Spinal cord (tissue), 10 donors: ENCODE measurements around the gene TPSG1. TPM values are rescaled to one million over a fixed set of nuclear protein-coding genes. Genes with fewer than 3 reads are reported as not detected.

Experiments
- DNase-seq, 6 donors: peaks; one replicate each; pipeline versions ENCODE4 v3.0.0 to v3.0.0-alpha.2; 2013 to 2015; ENCODE audit warnings: low spot score in 6 of 6, low read depth in 4 of 6
- H3K27ac ChIP-seq: one replicate; pipeline ENCODE4 v1.5.1; 2013; ENCODE audit warnings: low read depth, low read length, control low read depth
- H3K27me3 ChIP-seq: one replicate; pipeline ENCODE4 v1.6.1; 2013; ENCODE audit warnings: low read length; ENCODE audit not compliant: control insufficient read depth, insufficient read depth
- H3K36me3 ChIP-seq: one replicate; pipeline ENCODE4 v1.6.1; 2013; ENCODE audit warnings: low read length; ENCODE audit not compliant: control insufficient read depth, insufficient read depth
- H3K4me1 ChIP-seq: one replicate; pipeline ENCODE4 v1.6.1; 2013; ENCODE audit warnings: low read length; ENCODE audit not compliant: control insufficient read depth, insufficient read depth
- H3K4me3 ChIP-seq: one replicate; pipeline ENCODE4 v1.5.1; 2013; ENCODE audit warnings: low read depth, low read length, control low read depth
- H3K9me3 ChIP-seq: one replicate; pipeline ENCODE4 v1.6.1; 2013; ENCODE audit warnings: low read length; ENCODE audit not compliant: control insufficient read depth, insufficient read depth
- WGBS: methylation state at CpG from one replicate; pipeline ENCODE4 v1.1.5; 2013; ENCODE audit warnings: missing lambda C conversion rate; ENCODE audit not compliant: insufficient coverage; 5-methylcytosine and 5-hydroxymethylcytosine counted together
- polyA plus RNA-seq, 2 donors: library from polyadenylated mRNA; unstranded; fragments of 120-200 nt; gene quantifications; one replicate each; pipeline ENCODE4 v1.2.1, GENCODE V29; 2013; ENCODE audit not compliant: insufficient read length in 2 of 2
- total RNA-seq, 2 donors: library from RNA; depleted of rRNA in 1 of 2; stranded (reverse); fragments of 120-200 nt in 1 of 2; fragments of >200 nt in 1 of 2; gene quantifications; one replicate each; pipeline versions ENCODE4 v1.2.3 to v1.2.4, GENCODE V29; 2013 to 2014
- donor health status: healthy.

Gene TPSG1
- total and polyA plus RNA-seq, 4 donors = 0.41 to 0.89 TPM; not detected in 2

DNA sequence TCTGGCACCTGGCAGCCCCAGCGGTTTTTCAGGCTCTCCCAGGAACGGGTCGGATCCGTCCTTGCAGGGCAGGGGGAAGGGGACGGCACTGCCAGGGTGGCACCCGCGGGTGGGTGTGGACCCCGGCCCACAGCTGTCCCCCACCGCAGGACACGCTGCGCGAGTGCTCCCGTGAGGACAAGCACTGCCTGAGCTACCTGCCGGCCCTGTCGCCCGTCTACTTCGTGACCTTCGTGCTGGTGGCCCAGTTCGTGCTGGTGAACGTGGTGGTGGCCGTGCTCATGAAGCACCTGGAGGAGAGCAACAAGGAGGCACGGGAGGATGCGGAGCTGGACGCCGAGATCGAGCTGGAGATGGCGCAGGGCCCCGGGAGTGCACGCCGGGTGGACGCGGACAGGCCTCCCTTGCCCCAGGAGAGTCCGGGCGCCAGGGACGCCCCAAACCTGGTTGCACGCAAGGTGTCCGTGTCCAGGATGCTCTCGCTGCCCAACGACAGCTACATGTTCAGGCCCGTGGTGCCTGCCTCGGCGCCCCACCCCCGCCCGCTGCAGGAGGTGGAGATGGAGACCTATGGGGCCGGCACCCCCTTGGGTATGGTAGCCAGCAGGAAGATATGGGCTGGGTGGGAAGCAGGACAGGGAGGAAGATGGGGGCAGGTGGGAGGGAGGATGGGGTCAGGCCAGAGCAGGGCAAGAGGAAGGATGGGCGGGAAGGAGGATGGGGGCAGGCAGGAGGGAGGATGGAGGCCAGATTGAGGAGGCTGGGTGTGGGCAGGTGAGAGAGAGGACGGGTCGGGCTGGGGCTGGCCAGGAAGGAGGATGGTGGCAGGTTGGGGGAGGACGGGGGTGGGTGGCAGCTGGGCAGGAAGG, 6.8 kb downstream of the TPSG1 start:
- Histone ChIP-seq H3K9me3 (no peaks in the 10 kb centered on the region), H3K27me3 (no peaks in the 10 kb centered on the region), H3K36me3 (peaks cover 100% of the 10 kb centered on the region), H3K4me3 (no peak overlapping the region), H3K27ac (no peak overlapping the region), H3K4me1 (no peaks in the 10 kb centered on the region)
- no peak for DNase-seq
- 94% methylated on average over 49 of the region's 49 CpGs for WGBS

DNA sequence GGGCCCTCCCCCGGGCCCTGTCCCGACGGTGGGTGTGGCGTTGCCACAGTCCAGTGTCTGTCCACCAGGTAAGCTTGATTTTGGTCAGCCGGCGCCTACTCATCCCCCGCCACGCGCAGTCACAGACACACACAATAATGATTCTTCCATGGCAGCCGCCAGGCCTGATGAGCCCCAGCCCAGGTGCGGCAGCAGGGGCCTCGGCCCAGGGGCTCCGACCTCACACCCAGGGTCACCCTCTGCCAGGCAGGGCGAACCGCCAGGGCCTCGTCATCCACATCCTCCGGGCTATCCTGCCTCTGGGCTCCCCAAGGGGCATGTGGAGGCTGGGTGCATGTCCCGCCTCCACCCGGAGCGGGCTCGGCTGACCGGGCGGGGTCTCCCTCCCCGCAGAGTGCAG, 7.5 kb downstream of the TPSG1 start:
- H3K36me3 ChIP-seq = peaks cover 100% of the 10 kb centered on the region
- 92% methylated on average over 24 of the region's 24 CpGs for WGBS
- H3K27me3 ChIP-seq = no peaks in the 10 kb centered on the region
- no peak overlapping the region for H3K27ac ChIP-seq
- no peaks in the 10 kb centered on the region for H3K9me3 ChIP-seq
- H3K4me1 ChIP-seq = no peaks in the 10 kb centered on the region
- H3K4me3 ChIP-seq = no peak overlapping the region
- no peak for DNase-seq

DNA sequence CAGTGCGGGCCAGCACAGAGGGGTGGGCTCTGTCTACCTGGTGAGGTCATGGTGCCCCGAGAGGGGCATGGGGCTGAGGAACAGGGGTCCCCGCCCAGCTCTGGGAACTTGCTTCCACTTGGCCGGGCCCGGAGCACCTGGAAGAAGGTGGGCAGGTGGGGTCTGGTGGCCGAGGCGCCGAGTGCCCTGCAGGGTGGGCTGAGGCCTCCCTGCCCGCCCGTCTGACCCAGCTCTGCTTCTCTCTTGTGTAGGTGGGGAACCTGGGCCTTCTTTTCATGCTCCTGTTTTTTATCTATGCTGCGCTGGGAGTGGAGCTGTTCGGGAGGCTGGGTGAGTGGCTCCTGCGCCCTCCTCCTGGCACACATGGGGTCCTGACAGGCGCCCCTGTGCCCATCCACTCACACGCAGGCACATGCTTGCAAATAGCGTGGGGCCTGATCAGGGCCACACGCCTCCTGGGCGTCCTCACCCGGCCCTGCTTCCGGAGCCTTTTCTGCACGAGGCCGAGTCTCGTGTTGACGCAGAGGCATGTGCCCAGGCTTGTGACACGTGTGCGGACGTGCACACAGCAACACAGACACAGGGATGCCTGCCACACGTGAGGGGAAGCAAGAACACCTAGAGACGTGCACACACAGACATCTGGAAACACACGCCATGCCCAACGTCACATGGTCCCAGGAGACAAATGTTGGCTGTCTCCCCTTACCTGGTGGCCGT, 8.2 kb downstream of the TPSG1 start:
- WGBS = 93% methylated on average over 32 of the region's 32 CpGs
- H3K27me3 ChIP-seq = no peaks in the 10 kb centered on the region
- no peaks in the 10 kb centered on the region for H3K4me1 ChIP-seq
- no peak overlapping the region for H3K27ac ChIP-seq
- DNase-seq = no peak
- no peak overlapping the region for H3K4me3 ChIP-seq
- peaks cover 100% of the 10 kb centered on the region for H3K36me3 ChIP-seq
- no peaks in the 10 kb centered on the region for H3K9me3 ChIP-seq

DNA sequence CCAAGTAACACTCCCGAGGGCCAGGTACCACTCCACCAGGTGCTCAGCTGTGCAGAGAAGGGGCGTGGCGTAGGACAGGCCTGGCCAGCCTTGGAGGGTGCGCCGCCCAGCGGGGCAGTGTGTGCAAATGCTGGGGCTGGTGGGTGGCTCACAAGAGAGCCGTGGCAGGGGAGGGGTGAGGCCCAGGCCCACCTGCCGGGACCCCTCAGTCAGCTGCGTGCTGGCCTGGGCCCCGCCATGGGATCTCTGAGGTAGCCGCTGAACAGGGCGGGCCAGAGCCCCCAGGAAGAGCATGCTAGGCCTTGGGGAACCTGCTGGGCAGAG, 8.8 kb downstream of the TPSG1 start:
- H3K4me3 ChIP-seq = no peak overlapping the region
- no peaks in the 10 kb centered on the region for H3K4me1 ChIP-seq
- H3K27ac ChIP-seq = no peak overlapping the region
- H3K9me3 ChIP-seq = no peaks in the 10 kb centered on the region
- H3K27me3 ChIP-seq = no peaks in the 10 kb centered on the region
- no peak for DNase-seq
- peaks cover 100% of the 10 kb centered on the region for H3K36me3 ChIP-seq
- 91% methylated on average over 12 of the region's 12 CpGs for WGBS

DNA sequence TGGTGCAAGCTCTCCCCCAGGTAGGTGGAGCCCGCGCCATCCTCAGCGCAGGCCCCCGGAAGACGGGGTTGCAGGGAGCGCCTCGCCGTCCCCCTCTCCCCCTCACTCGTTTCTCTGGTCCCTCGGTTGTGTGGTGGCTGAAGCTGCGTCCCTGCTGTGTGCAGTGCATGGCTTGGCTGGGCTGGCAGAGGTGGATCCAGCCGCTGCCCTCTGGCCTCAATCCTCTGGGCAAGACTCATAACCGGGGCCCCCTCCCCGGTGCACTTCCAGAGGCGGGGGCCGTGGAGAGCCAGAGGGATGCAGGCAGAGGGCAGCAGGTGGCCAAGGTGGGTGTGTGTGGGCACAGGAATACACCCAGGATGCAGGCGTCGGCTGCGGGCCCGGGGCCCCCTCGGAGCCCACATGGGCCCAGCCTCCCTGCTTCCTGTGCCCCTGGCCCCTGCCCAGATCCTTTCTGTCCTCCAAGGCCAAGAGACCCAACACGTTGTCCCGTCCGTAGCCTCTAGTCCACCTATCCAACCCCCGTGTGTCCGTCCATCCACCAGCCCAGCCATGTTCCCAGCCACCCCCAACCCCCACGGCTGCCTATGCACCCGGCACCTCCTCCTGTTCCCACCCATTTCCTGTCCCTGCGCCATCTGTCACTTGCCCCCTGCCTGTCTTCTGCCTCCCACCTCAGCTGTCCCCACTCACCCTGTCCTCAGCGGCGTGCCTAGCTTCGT, 9.3 kb downstream of the TPSG1 start:
- no peak for DNase-seq
- Histone ChIP-seq H3K27me3 (no peaks in the 10 kb centered on the region), H3K4me3 (no peak overlapping the region), H3K4me1 (no peaks in the 10 kb centered on the region), H3K36me3 (peaks cover 100% of the 10 kb centered on the region), H3K27ac (no peak overlapping the region), H3K9me3 (no peaks in the 10 kb centered on the region)
- 85% methylated on average over 30 of the region's 32 CpGs for WGBS

DNA sequence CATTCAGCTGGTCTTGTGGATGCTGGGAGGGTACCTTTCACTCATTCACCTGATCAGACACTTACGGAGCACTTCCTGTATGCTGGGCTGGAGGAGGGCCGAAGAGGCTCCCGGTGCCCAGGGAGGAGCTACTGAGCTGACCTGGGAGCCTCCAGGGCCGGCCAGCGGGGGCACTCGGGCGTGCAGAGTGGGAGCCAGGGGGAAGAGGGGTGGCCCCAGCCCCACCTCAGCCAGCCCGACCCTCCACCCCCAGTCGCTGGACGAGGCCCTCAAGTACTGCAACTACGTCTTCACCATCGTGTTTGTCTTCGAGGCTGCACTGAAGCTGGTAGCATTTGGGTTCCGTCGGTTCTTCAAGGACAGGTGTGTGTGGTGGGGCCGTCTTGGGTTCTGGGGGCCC, 10.3 kb downstream of the TPSG1 start:
- H3K4me3 ChIP-seq = no peak overlapping the region
- no peaks in the 10 kb centered on the region for H3K9me3 ChIP-seq
- no peaks in the 10 kb centered on the region for H3K4me1 ChIP-seq
- no peaks in the 10 kb centered on the region for H3K27me3 ChIP-seq
- 89% methylated on average over 15 of the region's 16 CpGs for WGBS
- no peak for DNase-seq
- no peak overlapping the region for H3K27ac ChIP-seq
- peaks cover 100% of the 10 kb centered on the region for H3K36me3 ChIP-seq

DNA sequence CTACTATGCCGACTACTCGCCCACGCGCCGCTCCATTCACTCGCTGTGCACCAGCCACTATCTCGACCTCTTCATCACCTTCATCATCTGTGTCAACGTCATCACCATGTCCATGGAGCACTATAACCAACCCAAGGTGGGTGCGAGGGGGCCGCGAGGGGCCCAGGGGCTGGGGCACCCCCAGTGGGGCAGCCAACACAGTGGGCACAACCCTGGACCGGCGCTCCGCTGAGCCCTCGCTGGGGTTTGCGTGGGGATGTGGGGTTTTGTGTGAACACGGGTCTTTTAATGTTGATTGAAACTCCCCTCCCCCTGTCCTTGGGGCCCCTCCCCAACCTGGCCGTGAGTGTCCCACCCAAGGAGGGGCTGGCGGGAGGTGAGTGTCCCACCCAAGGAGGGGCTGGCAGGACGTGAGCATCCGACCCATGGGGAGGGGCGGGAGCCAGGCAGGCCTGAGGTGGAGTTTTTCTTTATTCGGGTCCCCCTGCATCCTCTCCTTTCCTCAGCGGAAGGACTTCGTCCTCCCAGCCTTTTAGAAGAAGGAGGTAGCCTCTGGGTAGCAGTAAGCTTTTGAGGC, 11.2 kb downstream of the TPSG1 start:
- WGBS = 94% methylated on average over 13 of the region's 25 CpGs
- Histone ChIP-seq H3K27ac (no peak overlapping the region), H3K36me3 (peaks cover 100% of the 10 kb centered on the region)

DNA sequence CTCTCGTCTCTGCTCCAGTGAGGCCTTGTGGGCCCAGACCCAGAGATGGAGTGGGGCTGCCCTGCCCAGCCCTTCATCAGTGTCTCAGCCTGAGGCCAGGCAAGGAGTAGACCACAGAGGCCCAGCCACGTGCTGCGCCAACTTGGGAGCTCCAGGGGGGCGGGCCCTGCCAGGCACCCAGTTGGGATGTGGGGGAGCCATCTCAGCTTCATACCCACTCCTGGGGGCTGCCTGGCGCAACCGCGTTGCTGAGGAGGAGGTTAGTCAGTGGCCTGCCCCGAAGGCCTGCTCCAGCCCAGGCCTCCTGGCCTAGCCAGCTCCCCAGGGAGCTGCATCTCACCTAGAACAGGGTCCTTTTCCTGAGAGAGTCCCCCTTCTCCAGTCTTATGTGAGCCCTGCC, 11.8 kb downstream of the TPSG1 start:
- no peak overlapping the region for H3K27ac ChIP-seq
- 79% methylated on average over 6 of the region's 8 CpGs for WGBS

More for the DNA sequence above, 11.2 kb downstream of the TPSG1 start:
- H3K4me1 ChIP-seq = no peaks in the 10 kb centered on the region
- no peaks in the 10 kb centered on the region for H3K9me3 ChIP-seq
- H3K27me3 ChIP-seq = no peaks in the 10 kb centered on the region
- H3K4me3 ChIP-seq = no peak overlapping the region
- no peak for DNase-seq

DNA sequence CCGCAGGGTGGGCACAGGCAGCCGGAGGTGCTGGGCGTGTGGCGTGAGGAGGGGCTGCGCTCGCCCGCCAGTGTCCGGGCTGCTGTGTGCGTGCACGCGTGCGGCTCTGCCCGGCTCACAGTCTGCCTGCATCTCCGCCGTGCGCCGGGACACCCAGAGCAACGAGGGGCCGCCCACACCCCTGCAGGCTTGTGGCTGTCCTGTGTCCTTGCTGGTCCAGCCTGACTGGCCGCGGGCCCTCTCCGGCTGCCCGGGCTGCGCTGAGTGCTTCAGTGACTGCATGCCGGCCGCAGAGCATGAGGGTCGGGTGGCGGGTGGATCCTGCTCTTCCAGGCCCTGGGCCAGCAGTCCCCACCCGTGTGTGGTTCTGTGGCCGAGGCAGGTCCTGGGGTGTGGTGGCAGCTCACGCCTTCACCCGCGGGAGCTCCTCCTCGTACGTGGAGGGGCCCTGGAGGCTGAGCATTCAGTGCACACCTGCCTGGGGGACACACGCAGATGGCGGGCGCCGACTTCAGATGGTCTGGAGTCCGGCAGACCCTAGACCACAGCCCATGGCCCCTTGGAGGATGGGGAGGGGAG, 12.4 kb downstream of the TPSG1 start:
- 94% methylated on average over 40 of the region's 40 CpGs for WGBS
- no peaks in the 10 kb centered on the region for H3K4me1 ChIP-seq
- no peak for DNase-seq
- H3K27me3 ChIP-seq = no peaks in the 10 kb centered on the region
- no peaks in the 10 kb centered on the region for H3K9me3 ChIP-seq
- H3K36me3 ChIP-seq = peaks cover 100% of the 10 kb centered on the region
- H3K27ac ChIP-seq = no peak overlapping the region
- H3K4me3 ChIP-seq = no peak overlapping the region

More for the DNA sequence above, 11.8 kb downstream of the TPSG1 start:
- DNase-seq = no peak
- H3K9me3 ChIP-seq = no peaks in the 10 kb centered on the region
- peaks cover 100% of the 10 kb centered on the region for H3K36me3 ChIP-seq
- no peak overlapping the region for H3K4me3 ChIP-seq
- H3K27me3 ChIP-seq = no peaks in the 10 kb centered on the region
- H3K4me1 ChIP-seq = no peaks in the 10 kb centered on the region
